Mucosa of stomach (tissue), 1 donor: ENCODE data around the gene KIF13A.
"Not testable (repeated sequence)": the region's sequence is repeated elsewhere in the genome, so short reads cannot be mapped to it uniquely, and the experiment has no call there.

Experiments used
- H3K27me3 ChIP-seq: one replicate; pipeline ENCODE4 v1.7.0; 2013; ENCODE audit warnings: mild to moderate bottlenecking, low read length; ENCODE audit not compliant: control insufficient read depth, insufficient read depth
- H3K36me3 ChIP-seq: one replicate; pipeline ENCODE4 v1.7.0; 2013; ENCODE audit warnings: low read length; ENCODE audit not compliant: control insufficient read depth, insufficient read depth
- H3K4me1 ChIP-seq: one replicate; pipeline ENCODE4 v1.7.0; 2013; ENCODE audit warnings: mild to moderate bottlenecking, low read length; ENCODE audit not compliant: control insufficient read depth, insufficient read depth
- H3K4me3 ChIP-seq: one replicate; pipeline ENCODE4 v1.7.0; 2013; ENCODE audit warnings: low read length
- H3K9ac ChIP-seq: one replicate; pipeline ENCODE4 v1.7.0; 2013; ENCODE audit warnings: mild to moderate bottlenecking, low read length, moderate library complexity
- H3K9me3 ChIP-seq: one replicate; pipeline ENCODE4 v1.7.0; 2013; ENCODE audit warnings: mild to moderate bottlenecking, low read length, moderate library complexity; ENCODE audit not compliant: control insufficient read depth
- donor health status: Pancreatic carcinoma.

The KIF13A gene

DNA sequence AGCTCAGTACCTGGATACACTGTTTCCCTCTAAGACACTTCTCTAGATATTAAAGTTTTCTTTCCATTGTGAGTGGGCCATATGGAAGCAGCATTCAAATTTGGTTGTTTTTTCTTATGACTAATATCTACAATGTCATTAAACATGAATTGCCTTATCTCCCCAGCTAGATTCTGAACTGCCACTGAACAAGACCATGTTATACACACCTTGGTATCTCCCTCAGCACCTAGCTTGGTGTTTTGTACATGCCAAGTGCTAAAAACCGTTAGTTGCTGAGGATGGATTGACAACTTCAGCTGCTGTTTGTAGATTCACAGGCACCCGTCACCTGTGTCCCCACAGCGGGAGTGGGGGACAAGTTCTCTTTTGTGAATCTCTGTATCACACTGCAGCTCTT lies 131.1 kb downstream of the KIF13A start:
- H3K36me3 ChIP-seq, result no peaks in the 10 kb centered on the region
- H3K27me3 ChIP-seq, result no peaks in the 10 kb centered on the region
- H3K4me1 ChIP-seq, result peaks cover 6% of the 10 kb centered on the region
- H3K9me3 ChIP-seq, result no peaks in the 10 kb centered on the region
- no peak overlapping the region for H3K9ac ChIP-seq
- H3K4me3 ChIP-seq, result no peak overlapping the region

DNA sequence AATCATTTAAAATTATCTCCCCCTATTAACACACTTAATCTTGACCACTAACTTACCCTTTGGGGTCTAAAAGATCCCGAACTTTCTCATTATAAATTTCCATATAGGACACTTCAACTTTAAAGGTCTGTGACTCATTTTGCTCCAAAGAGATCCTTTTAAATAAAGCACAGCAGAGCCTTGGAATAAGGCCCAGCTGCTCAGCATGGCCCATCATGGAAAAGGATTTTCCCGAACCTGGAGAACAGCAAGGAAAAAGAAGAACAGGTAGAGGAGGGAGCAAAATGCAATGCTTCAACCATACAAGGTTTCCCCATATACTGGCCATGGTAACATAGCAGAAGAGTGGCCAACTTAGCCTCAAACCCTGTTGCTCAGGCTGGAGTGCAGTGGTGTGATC lies 132.1 kb downstream of the KIF13A start:
- no peak overlapping the region for H3K9ac ChIP-seq
- H3K4me1 ChIP-seq, result peaks cover 12% of the 10 kb centered on the region
- no peaks in the 10 kb centered on the region for H3K9me3 ChIP-seq
- no peak overlapping the region for H3K4me3 ChIP-seq
- H3K27me3 ChIP-seq, result no peaks in the 10 kb centered on the region
- H3K36me3 ChIP-seq, result no peaks in the 10 kb centered on the region

DNA sequence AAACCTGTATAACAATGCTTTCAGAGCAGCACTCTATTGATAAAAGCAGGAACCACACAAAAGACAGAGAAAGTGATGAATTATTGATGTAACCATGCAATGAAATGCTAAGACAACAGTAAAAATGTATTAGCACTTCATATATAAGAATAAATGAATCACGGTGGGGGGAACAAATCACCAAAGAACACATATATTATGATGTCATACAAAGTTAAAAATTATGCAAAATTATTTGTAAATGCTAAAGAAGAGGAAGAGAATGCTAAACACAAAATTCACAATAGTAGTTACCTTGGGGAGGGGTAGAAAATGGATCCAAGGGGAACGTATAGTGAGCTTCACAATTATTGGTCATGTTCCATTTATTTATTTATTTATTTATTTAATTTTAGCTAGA lies 133.9 kb downstream of the KIF13A start:
- peaks cover 7% of the 10 kb centered on the region for H3K36me3 ChIP-seq
- H3K9ac ChIP-seq, result no peak overlapping the region
- H3K4me1 ChIP-seq, result peaks cover 12% of the 10 kb centered on the region
- H3K27me3 ChIP-seq, result no peaks in the 10 kb centered on the region
- no peaks in the 10 kb centered on the region for H3K9me3 ChIP-seq
- no peak overlapping the region for H3K4me3 ChIP-seq

DNA sequence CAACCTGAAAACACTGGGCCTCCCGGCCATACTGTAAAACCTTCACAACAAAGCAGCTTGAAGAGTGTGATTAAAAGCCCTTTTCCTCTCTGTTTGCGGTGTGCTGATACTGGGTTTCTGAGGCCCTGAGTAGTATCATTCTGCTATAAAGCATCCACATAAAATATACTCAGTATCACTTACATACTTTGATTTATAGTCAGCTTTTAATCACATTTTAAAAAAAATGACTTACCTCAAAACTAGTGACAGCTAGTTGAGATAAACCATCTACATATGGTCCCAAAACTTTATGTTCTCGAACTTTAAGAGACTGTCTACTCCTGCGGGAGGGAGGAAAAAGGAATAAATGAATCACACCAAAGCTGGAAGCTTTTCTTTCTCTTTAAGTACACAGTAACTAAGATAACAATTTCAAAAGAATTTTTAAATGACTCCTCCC lies 135.7 kb downstream of the KIF13A start:
- Histone ChIP-seq H3K36me3 (peaks cover 7% of the 10 kb centered on the region), H3K9me3 (no peaks in the 10 kb centered on the region), H3K4me3 (no peak overlapping the region), H3K4me1 (peaks cover 12% of the 10 kb centered on the region), H3K27me3 (no peaks in the 10 kb centered on the region), H3K9ac (no peak overlapping the region)

DNA sequence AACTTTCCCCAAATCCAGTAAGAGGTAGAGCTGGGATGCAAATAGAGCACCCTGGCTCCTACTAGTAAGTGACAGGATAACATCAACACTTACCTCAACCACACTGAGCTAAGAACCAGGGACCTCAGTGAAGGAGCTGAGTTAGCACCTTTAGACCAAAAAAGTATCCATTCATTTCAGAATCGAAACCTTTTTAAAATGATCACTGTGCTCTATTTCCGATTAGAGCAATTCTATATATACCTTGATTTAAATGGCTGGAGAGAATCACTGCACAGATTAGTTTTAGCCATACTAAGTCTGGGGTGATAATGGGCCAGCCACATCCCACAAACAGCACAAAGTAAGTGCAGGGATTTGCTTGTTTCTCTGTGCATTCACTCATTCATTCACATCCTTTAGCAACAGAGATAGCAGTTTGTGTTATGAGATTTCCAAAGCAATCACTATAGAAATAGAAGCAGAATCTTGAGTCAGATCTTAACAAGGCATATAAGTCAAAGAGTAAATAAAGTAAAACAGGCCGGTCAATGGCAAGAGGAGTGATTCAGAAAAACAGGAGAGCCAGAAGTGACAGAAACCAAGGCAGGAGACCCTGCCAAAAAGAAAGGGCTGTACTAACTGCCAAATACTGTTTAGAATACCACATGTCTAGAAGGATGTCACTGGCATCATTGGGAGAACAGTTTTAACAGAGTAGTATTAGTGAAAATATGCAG lies 136.3 kb downstream of the KIF13A start:
- Histone ChIP-seq H3K9me3 (no peaks in the 10 kb centered on the region), H3K27me3 (no peaks in the 10 kb centered on the region), H3K4me1 (peaks cover 12% of the 10 kb centered on the region), H3K9ac (no peak overlapping the region), H3K4me3 (no peak overlapping the region), H3K36me3 (peaks cover 7% of the 10 kb centered on the region)

DNA sequence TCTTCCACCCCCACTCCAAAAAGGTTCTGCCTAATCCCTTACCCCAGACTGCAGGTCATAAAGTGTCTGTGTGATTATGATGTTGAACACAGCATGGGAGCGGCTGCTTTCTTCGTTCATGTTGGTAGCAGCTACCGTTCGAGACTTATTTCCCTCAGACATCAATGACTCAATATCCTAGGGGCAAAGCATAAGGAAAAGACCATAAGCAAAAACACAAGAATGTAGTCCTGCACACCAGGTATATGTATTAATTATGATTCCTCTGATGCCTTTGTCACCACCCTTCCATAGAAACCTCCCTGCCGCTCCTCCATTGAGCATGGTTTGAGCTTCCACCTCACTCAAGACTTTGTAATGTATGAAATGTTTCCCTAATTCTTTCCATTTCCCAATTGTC lies 137.2 kb downstream of the KIF13A start:
- peaks cover 7% of the 10 kb centered on the region for H3K36me3 ChIP-seq
- H3K4me3 ChIP-seq, result no peak overlapping the region

DNA sequence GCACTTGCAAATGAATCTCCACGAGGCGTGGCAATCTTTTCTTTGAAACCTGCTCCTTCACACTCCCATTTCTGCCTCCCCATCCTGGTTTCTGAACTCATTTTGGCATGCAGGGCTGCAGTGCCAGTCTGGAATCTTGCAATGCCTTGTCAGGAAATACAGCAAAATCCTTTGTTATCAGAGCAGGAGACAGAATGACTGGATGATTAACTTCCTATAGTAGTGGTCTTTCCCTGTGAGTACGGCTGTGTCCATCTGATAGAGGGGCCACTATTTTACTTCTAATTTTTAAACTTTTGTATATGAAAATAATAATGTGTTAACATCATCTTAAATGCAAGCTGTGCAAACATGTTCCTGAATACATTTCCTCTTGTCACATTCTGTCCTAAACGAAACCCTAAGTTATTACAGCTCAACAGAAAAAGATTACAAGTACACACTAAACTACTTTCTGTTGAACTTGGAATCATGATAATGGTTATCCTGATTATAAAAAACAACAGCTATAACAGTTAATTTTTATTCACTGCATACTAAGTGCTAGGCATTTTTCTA lies 140.2 kb downstream of the KIF13A start:
- H3K36me3 ChIP-seq, result peaks cover 7% of the 10 kb centered on the region
- no peak overlapping the region for H3K9ac ChIP-seq

More for the DNA sequence above, 137.2 kb downstream of the KIF13A start:
- H3K9me3 ChIP-seq, result no peaks in the 10 kb centered on the region
- no peaks in the 10 kb centered on the region for H3K27me3 ChIP-seq
- H3K9ac ChIP-seq, result no peak overlapping the region
- H3K4me1 ChIP-seq, result peaks cover 20% of the 10 kb centered on the region

DNA sequence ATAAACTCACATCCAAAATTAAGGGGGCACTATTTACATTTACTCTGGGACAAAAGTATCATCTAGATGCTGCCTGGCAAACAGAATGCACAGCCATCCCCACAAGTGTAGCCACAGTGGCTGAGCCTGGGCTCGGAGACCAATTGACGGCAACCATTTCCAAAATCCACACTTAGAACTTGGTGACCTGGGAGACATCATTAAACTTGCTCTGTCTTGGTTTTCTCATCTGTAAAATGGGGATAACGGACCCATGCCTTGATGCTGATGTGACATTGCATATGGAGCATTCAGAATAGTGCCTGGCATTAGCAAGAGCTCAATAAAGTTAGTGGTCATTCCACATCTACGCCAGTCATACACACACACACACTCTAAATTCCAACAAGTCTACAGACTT lies 140.7 kb downstream of the KIF13A start:
- H3K27me3 ChIP-seq, result no peaks in the 10 kb centered on the region
- no peak overlapping the region for H3K4me3 ChIP-seq
- H3K36me3 ChIP-seq, result peaks cover 7% of the 10 kb centered on the region
- H3K9ac ChIP-seq, result no peak overlapping the region
- H3K4me1 ChIP-seq, result peaks cover 34% of the 10 kb centered on the region
- H3K9me3 ChIP-seq, result no peaks in the 10 kb centered on the region

More for the DNA sequence above, 140.2 kb downstream of the KIF13A start:
- H3K27me3 ChIP-seq, result no peaks in the 10 kb centered on the region
- H3K9me3 ChIP-seq, result no peaks in the 10 kb centered on the region
- no peak overlapping the region for H3K4me3 ChIP-seq
- H3K4me1 ChIP-seq, result peaks cover 36% of the 10 kb centered on the region

DNA sequence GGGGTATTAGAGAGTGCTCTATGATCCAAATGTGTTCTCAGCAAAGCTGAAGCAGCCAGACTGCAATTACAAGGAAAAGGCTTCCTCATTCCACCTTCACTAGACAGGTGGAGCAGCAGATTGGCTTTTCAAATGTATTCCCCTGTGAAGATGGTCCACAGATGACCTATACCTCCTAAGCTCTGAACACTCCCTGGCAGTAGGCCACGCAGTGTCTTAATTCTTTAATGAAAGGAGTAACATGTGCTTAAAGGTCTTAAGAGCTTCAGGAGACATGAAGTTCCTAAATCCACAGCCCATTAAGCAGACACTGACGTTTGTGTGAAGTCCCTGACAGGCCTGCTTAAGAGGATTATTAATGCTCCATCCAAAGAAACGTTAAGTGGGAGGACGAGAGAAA lies 141.8 kb downstream of the KIF13A start:
- H3K36me3 ChIP-seq, result peaks cover 7% of the 10 kb centered on the region
- H3K4me1 ChIP-seq, result peaks cover 29% of the 10 kb centered on the region
- H3K9ac ChIP-seq, result no peak overlapping the region
- no peaks in the 10 kb centered on the region for H3K27me3 ChIP-seq
- H3K4me3 ChIP-seq, result no peak overlapping the region
- no peaks in the 10 kb centered on the region for H3K9me3 ChIP-seq

DNA sequence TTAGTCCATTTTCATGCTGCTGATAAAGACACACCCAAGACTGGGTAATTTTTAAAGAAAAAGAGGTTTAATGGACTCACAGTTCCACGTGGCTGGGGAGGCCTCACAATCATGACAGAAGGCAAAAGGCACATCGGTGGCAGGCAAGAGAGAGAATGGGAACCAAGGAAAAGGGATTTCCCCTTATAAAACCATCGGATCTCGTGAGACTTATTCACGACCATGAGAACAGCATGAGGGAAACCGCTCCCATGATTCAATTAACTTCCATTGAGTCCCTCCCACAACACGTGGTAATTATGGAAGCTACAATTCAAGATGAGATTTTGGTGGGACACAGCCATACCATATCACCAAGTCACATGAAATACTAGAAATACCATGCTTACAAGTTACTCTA lies 142.5 kb downstream of the KIF13A start:
- H3K27me3 ChIP-seq, H3K9me3 ChIP-seq, H3K9ac ChIP-seq, H3K36me3 ChIP-seq, H3K4me3 ChIP-seq: not testable (repeated sequence)
- peaks cover 28% of the 10 kb centered on the region for H3K4me1 ChIP-seq

DNA sequence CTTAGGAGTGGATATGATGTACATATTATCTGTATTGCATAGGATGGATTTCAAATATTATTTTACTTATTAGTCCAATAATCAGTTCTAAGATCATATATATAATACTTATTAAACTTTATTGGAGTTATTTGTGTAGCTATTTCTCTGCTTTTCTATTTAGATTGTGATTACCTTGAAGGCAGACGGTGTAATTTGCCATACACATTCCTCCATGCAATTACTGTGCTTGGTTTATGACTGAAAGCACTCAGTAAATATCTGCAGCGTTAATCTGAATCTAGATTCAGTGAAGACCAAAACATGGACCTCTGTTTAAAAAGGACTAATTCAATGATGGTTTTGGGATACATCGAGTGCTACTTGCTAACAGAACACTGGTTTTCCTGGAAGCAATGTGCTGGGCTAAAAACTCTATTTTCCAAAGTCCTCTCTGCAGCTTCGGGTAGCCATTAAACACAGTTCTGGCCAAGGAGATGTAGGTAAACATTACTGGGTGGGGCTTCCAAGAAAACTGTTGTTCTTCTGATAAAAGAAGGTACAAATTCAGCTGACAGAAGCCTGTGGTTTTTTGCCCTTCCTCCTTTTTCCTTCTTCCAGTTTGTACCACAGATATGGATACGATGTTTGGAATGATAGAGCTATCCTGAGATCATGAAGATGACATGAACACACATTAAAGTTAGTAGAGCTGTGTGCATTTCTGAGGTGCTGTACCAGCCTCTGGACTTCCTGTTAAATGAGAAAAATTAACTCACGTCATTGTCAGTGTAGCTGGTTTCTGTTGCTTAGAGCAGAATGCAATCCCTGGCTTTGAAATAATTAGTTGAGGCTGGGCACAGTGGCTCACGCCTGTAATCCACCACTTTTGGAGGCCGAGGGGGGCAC lies 144.3 kb downstream of the KIF13A start:
- no peaks in the 10 kb centered on the region for H3K9me3 ChIP-seq
- H3K9ac ChIP-seq, result peak overlapping the region; percentile 0
- no peak overlapping the region for H3K4me3 ChIP-seq
- peaks cover 28% of the 10 kb centered on the region for H3K4me1 ChIP-seq
- no peaks in the 10 kb centered on the region for H3K36me3 ChIP-seq
- no peaks in the 10 kb centered on the region for H3K27me3 ChIP-seq
